ENCODE data around the gene GULP1.

GULP1 gene

DNA sequence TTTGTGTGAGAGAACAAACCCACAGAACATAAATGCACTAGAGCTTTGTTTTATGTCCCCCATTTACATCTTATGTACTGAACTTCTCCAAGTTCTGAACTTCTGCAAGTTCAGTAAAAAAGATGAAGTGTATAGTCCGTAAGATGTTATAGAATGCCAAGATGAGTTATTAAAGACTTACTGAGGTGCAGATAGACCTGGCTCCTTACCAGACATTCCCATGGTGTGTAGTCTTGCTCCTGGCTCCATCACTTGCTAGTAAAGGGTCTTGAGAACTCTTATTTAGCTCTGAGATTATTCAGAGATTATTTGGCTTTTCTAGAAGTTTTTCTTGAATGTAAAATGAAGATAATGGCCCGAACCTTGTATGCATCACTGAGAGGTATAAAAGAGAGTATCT lies 16.8 kb downstream of the GULP1 start:
- POLR2A ChIA-PET (ENCODE audit: low non-redundant PET), result no interaction called here
- H3K27ac ChIP-seq, result no peak overlapping the region
- DNase-seq (ENCODE audit: low spot score), result no peak
- TF ChIP-seq, protein P1, sequence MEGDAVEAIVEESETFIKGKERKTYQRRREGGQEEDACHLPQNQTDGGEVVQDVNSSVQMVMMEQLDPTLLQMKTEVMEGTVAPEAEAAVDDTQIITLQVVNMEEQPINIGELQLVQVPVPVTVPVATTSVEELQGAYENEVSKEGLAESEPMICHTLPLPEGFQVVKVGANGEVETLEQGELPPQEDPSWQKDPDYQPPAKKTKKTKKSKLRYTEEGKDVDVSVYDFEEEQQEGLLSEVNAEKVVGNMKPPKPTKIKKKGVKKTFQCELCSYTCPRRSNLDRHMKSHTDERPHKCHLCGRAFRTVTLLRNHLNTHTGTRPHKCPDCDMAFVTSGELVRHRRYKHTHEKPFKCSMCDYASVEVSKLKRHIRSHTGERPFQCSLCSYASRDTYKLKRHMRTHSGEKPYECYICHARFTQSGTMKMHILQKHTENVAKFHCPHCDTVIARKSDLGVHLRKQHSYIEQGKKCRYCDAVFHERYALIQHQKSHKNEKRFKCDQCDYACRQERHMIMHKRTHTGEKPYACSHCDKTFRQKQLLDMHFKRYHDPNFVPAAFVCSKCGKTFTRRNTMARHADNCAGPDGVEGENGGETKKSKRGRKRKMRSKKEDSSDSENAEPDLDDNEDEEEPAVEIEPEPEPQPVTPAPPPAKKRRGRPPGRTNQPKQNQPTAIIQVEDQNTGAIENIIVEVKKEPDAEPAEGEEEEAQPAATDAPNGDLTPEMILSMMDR (conservative IDR thresholded peaks at IDR 0.05; ENCODE audit: low read depth), result no peak
- CTCF ChIA-PET, result no interaction called here

DNA sequence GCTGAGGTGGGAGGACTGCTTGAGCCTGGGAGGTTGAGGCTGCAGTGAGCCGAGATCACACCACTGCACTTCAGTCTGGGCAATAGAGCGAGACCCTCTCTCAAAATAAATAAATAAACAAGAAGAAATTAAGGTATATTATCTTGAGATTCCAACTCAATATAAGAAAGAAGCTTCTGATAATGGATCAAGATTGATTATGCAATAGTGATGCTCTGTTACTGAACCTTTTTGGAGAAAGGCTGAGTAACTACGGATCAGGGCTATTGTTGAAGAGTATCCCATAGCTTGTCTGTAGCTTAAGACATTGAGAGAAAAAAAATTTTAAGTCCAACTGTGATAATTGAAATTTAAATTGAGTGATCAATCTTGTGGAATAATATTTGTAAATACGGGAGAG lies 17.7 kb downstream of the GULP1 start:
- TF ChIP-seq, protein P1 (conservative IDR thresholded peaks at IDR 0.05; ENCODE audit: low read depth), result no peak
- ChIA-PET CTCF (interaction anchor here (0.6 to 1.1 kb wide), 2 partner anchors 13 to 215 kb away, joined by 3 to 6 read pairs; no protein-coding TSS in a partner anchor), POLR2A (ENCODE audit: low non-redundant PET) (no interaction called here)

DNA sequence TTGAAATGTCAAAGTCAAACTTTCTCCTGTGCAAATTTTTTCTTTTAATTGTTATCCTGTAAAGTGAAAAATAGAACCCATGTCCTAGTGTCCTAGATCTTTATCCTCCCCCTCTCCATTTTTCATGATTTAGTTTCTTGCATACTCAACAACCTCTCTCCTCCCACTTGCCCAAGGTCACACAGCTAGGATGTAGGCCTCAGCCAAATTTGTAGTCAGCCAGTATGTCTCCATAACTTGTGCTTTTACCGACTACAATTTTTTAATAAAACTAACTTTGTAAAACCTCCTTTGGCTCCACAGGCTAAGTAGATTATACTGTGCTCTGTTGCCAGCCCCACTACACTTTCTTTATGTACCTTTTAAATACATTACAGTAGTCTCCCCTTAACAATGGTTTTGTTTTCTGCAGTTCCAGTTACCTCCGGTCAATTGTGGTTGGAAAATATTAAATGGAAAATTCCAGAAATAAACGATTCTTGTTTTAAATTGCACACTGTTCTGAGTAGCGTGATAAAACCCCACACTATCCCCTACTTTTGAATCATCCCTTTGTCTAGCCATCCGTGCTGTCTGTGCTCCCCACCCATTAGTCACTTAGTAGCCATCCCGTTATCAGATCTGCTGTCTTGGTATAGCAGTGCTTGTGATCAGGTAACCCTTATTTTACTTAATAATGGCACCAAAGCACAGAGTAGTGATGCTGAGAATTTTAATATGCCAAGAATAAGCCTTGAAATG lies 22.8 kb downstream of the GULP1 start:
- ChIA-PET CTCF (no interaction called here), POLR2A (ENCODE audit: low non-redundant PET) (no interaction called here)
- no peak overlapping the region for H3K27ac ChIP-seq
- TF ChIP-seq, protein P1 (conservative IDR thresholded peaks at IDR 0.05; ENCODE audit: low read depth), result no peak
- no peak for DNase-seq (ENCODE audit: low spot score)

More for the DNA sequence above, 17.7 kb downstream of the GULP1 start:
- H3K27ac ChIP-seq, result no peak overlapping the region
- DNase-seq (ENCODE audit: low spot score), result no peak

DNA sequence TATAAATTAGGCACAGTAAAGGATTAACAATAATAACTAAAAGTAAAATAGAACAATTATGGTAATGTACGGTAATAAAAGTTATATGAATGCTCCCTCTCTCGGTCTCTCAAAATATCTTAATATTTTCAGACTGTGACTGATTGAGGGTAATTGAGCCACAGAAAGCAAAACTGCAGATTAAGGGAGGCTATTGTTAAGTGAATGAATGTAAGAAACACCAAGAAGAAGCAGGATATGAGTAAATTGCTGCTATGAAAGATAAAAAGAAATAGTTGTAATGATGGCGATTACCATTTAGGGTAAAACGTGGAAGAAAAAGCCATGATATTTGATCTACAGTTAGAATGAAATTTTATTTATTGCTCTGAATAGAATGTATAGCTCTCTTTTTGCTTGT lies 24.1 kb downstream of the GULP1 start:
- POLR2A ChIA-PET (ENCODE audit: low non-redundant PET), result no interaction called here
- CTCF ChIA-PET, result no interaction called here
- no peak overlapping the region for H3K27ac ChIP-seq
- no peak for DNase-seq (ENCODE audit: low spot score)
- TF ChIP-seq, protein P1 (conservative IDR thresholded peaks at IDR 0.05; ENCODE audit: low read depth), result no peak

DNA sequence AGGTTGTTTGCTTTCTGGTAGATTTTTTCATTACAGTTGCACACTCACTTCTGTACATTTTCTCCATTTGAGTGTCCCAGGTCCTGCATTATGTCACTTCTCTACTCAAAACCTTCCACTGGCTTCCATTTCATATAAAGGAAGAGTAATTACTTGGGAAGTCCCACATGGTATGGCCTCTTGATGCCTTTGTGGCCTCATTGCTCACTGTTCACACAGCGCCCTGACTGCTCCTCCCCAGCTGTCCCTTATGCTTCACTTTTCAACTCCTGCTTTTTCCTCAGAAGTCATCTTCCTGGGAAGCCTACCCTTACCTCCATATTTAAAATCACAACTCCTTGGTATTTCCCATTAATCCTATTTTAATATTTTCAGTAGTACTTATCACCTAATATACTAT lies 24.7 kb downstream of the GULP1 start:
- H3K27ac ChIP-seq, result no peak overlapping the region
- POLR2A ChIA-PET (ENCODE audit: low non-redundant PET), result no interaction called here
- CTCF ChIA-PET, result no interaction called here
- no peak for DNase-seq (ENCODE audit: low spot score)
- TF ChIP-seq, protein P1 (conservative IDR thresholded peaks at IDR 0.05; ENCODE audit: low read depth), result no peak

DNA sequence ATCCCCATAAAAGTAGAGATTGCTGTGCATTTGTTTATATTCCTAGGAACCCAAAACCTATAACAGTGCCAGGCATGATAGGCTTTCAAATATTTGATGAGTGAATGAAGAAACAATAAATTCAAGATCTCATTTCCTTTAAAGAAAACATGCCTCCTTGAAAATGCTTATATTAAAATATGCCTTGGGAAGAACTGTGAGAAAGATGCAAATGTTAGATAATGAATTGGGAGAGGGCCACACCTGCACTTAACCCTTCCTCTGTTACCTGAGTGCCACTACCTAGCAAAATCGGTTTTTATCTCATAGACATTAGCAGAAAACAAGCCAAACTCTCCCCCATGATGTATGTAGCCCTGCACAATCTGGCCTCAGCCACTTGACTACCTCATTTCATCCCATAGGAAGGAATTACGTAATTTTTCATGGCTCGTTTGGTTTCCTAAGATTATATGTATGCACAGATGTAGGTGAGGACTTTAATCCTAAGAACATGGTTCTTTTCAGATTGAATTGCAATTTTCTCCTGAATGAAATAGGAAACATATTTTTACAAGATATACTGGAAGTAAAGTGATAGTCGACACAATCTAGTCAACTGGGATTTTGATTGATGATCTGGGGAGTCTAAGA lies 25.2 kb downstream of the GULP1 start:
- TF ChIP-seq, protein P1 (conservative IDR thresholded peaks at IDR 0.05; ENCODE audit: low read depth), result no peak
- no peak overlapping the region for H3K27ac ChIP-seq
- no peak for DNase-seq (ENCODE audit: low spot score)
- ChIA-PET CTCF (no interaction called here), POLR2A (ENCODE audit: low non-redundant PET) (no interaction called here)

All from RWPE1 (cell line).